ENCODE measurements around the gene EMC7. TPM values are rescaled to one million over a fixed set of nuclear protein-coding genes. Genes with fewer than 3 reads are reported as not detected.

EMC7 gene
- total and polyA plus RNA-seq, 2 of the 13 experiments (the other 11 are each of a cell fraction or from before 2014, with no cell fraction given) = 46.8 to 113 TPM

GRCh38 chr15:34038871-34039789 is 62.5 kb downstream of the EMC7 start, which contains the start of gene AVEN:
Gene AVEN, minus strand, starts transcription at chr15:34039204. Its CDS starts 158 bp downstream, at chr15:34039046.
- POLR2A ChIA-PET = interaction anchor here (1.1 kb wide), 1 partner anchor 170 kb away, joined by 6 read pairs; the partner anchor contains the start of gene KATNBL1
- peak within 1 kb of the TSS; percentile 83 for H3K27ac ChIP-seq (ENCODE audit: extremely low read length, insufficient read depth, low read length)
- H3K4me1 ChIP-seq (ENCODE audit: insufficient read depth, low read length) = peaks cover 31% of the 10 kb centered on the region
- H3K36me3 ChIP-seq (replicated peaks in 1 of 2; ENCODE audit: control insufficient read depth in 1 of 2, insufficient read depth in 2 of 2, low read length in 2 of 2) = no peaks in the 10 kb centered on the region
- no peaks in the 10 kb centered on the region for H4K20me1 ChIP-seq (ENCODE audit: insufficient read depth, low read length)
- in situ Hi-C loops (cut with HindIII; ENCODE audit: extremely low pct_ligation_motif_present, low pct_unique_long_range_greater_than_20kb) (no loop called here), intact Hi-C loops (cut with micrococcal nuclease; ENCODE audit: unreplicated experiment) (no loop called here)
- peaks cover 4% of the 10 kb centered on the region for H3K79me2 ChIP-seq (ENCODE audit: insufficient read depth, low read length)
- H3K9ac ChIP-seq (ENCODE audit: insufficient read depth, low read depth, low read length) = peak within 1 kb of the TSS; percentile 79
- peak; percentile 51 for ATAC-seq
- H3K9me3 ChIP-seq (ENCODE audit: low read length) = no peaks in the 10 kb centered on the region
- WGBS (ENCODE audit: low lambda C conversion rate) = 2% methylated on average over 43 of the region's 82 CpGs
- H3K27me3 ChIP-seq (ENCODE audit: control insufficient read depth in 1 of 2, insufficient read depth in 2 of 2, low read length in 2 of 2) = no peaks in the 10 kb centered on the region; a peak in 1 of 5 replicates
- FAIRE-seq = peak; percentile 8
- CTCF ChIA-PET (ENCODE audit: low intra/inter-chr PET ratio, low total read pairs) = no interaction called here
- peak within 1 kb of the TSS; percentile 80 for H3K4me2 ChIP-seq (ENCODE audit: low read depth, low read length)
- H2AFZ ChIP-seq (ENCODE audit: low read length) = peak within 1 kb of the TSS; percentile 25
- no peak for DNase-seq (ENCODE audit: low spot score)
- peak within 1 kb of the TSS; percentile 79 to 96 (median 93) for H3K4me3 ChIP-seq (replicated peaks in 1 of 3; ENCODE audit: insufficient read depth in 1 of 3, low read depth in 2 of 3, low read length in 3 of 3)
- TSS peak; percentile 84 for BruUV-seq (replicated peaks)
- TF ChIP-seq ZNF558 (CRISPR knock-in tag; IDR thresholded peaks at IDR 0.05; ENCODE audit: borderline replicate concordance) = 0 out of 2 replicates have a peak, but pooled peaks have one; percentile 14
- 0 out of 2 replicates have a peak, but pooled peaks have one; percentile 28 for TF ChIP-seq THAP11 (CRISPR knock-in tag; IDR thresholded peaks at IDR 0.05)
- TF ChIP-seq, protein P1, sequence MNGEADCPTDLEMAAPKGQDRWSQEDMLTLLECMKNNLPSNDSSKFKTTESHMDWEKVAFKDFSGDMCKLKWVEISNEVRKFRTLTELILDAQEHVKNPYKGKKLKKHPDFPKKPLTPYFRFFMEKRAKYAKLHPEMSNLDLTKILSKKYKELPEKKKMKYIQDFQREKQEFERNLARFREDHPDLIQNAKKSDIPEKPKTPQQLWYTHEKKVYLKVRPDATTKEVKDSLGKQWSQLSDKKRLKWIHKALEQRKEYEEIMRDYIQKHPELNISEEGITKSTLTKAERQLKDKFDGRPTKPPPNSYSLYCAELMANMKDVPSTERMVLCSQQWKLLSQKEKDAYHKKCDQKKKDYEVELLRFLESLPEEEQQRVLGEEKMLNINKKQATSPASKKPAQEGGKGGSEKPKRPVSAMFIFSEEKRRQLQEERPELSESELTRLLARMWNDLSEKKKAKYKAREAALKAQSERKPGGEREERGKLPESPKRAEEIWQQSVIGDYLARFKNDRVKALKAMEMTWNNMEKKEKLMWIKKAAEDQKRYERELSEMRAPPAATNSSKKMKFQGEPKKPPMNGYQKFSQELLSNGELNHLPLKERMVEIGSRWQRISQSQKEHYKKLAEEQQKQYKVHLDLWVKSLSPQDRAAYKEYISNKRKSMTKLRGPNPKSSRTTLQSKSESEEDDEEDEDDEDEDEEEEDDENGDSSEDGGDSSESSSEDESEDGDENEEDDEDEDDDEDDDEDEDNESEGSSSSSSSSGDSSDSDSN (CRISPR knock-in tag; IDR thresholded peaks at IDR 0.05) = peak; percentile 60; the same call in 1 of the 2 replicates
- 0 out of 2 replicates have a peak, but pooled peaks have one; percentile 57 for TF ChIP-seq CCDC6 (CRISPR knock-in tag; IDR thresholded peaks at IDR 0.05)
- no peak for TF ChIP-seq ZFP36 (IDR thresholded peaks at IDR 0.05; ENCODE audit: borderline replicate concordance, low read depth, low read length, partially characterized antibody)
- TF ChIP-seq, protein P2, sequence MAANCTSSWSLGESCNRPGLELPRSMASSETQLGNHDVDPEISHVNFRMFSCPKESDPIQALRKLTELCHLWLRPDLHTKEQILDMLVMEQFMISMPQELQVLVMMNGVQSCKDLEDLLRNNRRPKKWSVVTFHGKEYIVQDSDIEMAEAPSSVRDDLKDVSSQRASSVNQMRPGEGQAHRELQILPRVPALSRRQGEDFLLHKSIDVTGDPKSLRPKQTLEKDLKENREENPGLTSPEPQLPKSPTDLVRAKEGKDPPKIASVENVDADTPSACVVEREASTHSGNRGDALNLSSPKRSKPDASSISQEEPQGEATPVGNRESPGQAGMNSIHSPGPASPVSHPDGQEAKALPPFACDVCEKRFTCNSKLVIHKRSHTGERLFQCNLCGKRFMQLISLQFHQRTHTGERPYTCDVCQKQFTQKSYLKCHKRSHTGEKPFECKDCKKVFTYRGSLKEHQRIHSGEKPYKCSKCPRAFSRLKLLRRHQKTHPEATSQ (CRISPR knock-in tag; IDR thresholded peaks at IDR 0.05; ENCODE audit: borderline replicate concordance) = no peak
- no peak for TF ChIP-seq ZBTB38 (CRISPR knock-in tag; IDR thresholded peaks at IDR 0.05)
- TF ChIP-seq GABPA (IDR thresholded peaks at IDR 0.05; ENCODE audit: low read depth, low read length) = peak; percentile 49; the same call in 1 of the 2 replicates
- TF ChIP-seq GABPA (CRISPR knock-in tag; IDR thresholded peaks at IDR 0.05; ENCODE audit: low read depth) = no peak
- peak; percentile 19 for TF ChIP-seq RBM39 (IDR thresholded peaks at IDR 0.05; ENCODE audit: low read depth, low read length, poor library complexity, severe bottlenecking)
- TF ChIP-seq THYN1 (CRISPR knock-in tag; IDR thresholded peaks at IDR 0.05; ENCODE audit: borderline replicate concordance, low read depth) = no peak
- 0 out of 2 replicates have a peak, but pooled peaks have one; percentile 1 for TF ChIP-seq SP4 (CRISPR knock-in tag; IDR thresholded peaks at IDR 0.05)
- TF ChIP-seq ZNF879 (CRISPR knock-in tag; IDR thresholded peaks at IDR 0.05) = no peak
- TF ChIP-seq ZNF766 (CRISPR knock-in tag; IDR thresholded peaks at IDR 0.05; ENCODE audit: borderline replicate concordance) = no peak
- TF ChIP-seq ZNF33A (CRISPR knock-in tag; IDR thresholded peaks at IDR 0.05; ENCODE audit: borderline replicate concordance) = no peak
- TF ChIP-seq ZNF496 (CRISPR knock-in tag; IDR thresholded peaks at IDR 0.05; ENCODE audit: insufficient replicate concordance) = no peak
- no peak for TF ChIP-seq RBM22 (optimal IDR thresholded peaks at IDR 0.05; ENCODE audit: low read length)

Measured in HepG2 (cell line).